Endometrial microvascular endothelial cells (primary cell): Measurements from ENCODE around the gene KCNJ13. TPM values are rescaled to one million over a fixed set of nuclear protein-coding genes. Genes with fewer than 3 reads are reported as not detected.
"Not testable (repeated sequence)": the region's sequence is repeated elsewhere in the genome, so short reads cannot be mapped to it uniquely, and the experiment has no call there.

Experiments used
- in situ Hi-C: cut with HindIII; loops from 2 replicates; pipeline ENCODE4 v1.10.0; 2017; ENCODE audit warnings: low sequenced_read_pairs, low pct_unique_long_range_greater_than_20kb; ENCODE audit errors: inconsistent ontology term
- total RNA-seq: library from RNA; depleted of rRNA; stranded (reverse); fragments of >200 nt; gene quantifications from one replicate; pipeline ENCODE4 v1.2.3, GENCODE V29; 2015; ENCODE audit errors: inconsistent ontology term

Gene KCNJ13
- total RNA-seq, 1 donor from 2014 or later: not detected

DNA sequence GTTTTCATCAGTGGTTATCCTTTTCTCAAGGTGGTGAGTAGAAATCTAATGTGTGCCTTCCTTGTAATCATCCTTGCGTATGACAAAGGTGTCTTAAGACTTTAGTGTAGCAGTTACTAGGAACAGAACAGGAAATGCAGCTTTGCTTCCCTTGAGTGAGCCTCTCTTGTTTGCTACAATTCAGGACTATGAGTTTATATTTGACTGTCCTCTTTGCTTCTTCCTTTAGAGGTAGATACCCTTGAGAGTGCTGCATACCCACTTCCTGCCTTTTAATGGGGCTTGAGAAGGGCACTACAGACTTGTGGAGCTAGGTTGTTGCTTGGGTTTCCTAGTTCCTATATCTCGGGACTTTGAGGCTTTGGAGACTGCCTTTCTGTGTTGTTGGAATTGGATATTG is 3.8 kb downstream of the KCNJ13 start:
- in situ Hi-C loops: no loop called here

- in situ Hi-C loops: no loop called here
Observed at GRCh38 chr2:232771870-232772269, 4.5 kb downstream of the KCNJ13 start.

DNA sequence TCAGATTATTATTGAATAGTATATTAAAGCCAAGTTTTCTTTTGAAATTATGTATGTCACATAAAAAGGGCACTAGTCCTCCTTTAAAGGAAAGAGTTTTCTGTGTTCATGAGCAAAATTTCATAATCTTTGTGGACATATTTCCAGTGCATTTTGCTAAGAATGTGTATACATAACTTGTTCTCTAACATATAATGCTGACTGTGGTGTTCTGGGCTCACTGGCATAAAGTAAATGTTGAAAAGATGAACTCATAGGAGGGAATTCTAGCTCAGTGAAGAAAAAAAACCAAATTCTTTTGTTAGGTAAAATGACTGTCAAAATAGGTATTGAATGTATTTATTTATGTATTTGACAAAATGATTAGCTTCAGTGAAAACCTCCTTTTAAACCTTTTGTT is 6.2 kb downstream of the KCNJ13 start:
- in situ Hi-C loops: no loop called here

DNA sequence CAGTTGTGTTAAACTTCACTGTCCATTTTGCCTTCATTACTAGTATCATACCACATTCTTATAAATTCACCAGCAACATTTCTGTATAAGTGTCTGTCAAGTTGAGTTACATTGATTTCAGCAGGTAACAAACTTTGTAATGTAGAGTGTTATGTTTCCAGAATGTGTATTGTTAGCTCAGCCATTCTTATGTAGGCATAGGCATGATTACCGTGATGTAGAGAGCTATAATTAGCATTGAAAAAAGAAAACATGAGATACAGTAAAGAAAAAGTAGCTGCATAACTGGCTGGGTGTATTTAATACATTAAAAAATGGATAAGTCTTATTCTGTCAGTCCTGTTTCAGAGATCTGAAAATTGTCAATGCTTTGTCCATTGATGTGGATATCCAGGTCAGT is 8.5 kb downstream of the KCNJ13 start:
- in situ Hi-C loops: no loop called here

- in situ Hi-C loops: no loop called here
Observed at GRCh38 chr2:232761301-232761907, 15.0 kb downstream of the KCNJ13 start.

DNA sequence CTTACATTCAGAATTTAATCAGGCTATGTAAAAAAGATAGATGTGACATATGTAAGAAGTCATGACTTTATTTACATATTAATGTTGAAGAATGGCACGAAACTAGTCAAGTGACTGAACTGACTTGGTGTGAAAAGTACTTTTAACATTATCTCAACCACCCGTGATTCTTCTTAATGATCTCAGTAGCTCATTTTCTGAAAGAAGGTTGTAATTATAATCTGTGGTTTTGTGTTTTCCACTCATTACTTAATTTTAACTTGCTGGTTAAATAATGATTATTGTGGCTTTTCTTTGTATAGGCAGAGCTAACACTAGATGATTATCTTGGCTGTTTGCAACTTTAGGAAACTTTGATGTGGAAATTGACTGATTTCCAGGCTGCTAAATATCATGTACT is 18.5 kb downstream of the KCNJ13 start:
- in situ Hi-C loops: no loop called here

DNA sequence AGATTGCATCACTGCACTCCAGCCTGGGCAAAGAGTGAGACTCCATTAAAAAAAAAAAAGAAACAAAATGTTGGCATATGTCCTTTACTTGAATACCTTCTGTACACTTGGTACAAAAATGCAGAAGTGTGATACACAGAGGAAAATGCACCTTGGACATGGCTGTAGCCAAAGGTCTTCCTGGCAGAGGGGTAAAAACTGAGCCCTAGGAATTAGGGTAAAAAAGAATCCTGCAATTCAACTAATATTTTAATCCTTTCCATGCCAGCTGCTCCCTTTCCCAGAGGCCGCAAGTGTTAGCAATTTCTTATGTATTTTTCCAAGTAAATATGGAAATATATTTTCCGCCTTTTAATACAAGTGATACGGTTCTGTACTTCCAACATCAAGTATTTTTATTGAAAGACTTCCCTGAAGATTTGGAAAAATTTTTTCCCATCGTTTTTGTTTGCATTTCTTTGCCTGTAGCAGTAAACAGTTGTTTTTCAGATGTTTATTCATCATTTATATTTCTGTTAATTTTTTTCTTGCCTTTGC is 26.2 kb downstream of the KCNJ13 start:
- in situ Hi-C loops: no loop called here

GRCh38 chr2:232749331-232749730 is 27.0 kb downstream of the KCNJ13 start:
- in situ Hi-C loops: no loop called here

DNA sequence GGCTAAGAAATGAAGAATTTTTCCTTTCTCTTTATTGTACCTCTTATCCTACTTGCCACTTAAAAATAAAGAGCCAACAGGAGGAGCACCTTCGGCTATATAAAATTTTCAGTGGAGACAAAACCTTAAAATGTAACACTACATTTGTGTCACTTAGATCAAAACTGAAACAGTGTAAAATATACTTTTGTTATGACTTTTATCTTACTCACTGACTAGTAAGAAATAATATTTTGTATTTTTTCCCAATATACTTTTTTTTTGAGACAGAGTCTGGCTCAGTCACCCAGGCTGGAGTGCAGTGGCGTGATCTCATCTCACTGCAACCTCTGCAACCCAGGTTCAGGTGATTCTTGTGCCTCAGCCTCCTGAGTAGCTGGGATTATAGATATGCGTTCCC is 28.3 kb downstream of the KCNJ13 start:
- in situ Hi-C loops: no loop called here

- in situ Hi-C loops: no loop called here
Observed at GRCh38 chr2:232744963-232745362, 31.4 kb downstream of the KCNJ13 start.

- in situ Hi-C loops: no loop called here
Observed at GRCh38 chr2:232741972-232742371, 34.4 kb downstream of the KCNJ13 start.

DNA sequence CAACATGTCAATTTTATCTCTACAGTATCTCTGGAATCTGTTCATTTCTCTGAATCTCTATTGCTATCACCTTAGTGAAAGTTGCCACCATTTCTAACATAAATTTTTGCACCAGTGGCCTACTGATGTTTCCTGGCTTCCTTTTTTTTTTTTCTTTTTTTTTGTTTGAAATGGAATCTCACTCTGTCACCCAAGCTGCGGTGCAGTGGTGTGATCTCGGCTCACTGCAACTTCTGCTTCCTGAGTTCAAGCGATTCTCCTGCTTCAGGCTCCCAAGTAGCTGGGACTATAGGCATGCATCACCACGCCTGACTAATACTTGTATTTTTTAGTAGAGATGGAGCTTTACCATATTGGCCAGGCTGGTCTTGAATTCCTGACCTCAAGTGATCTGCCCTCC is 35.1 kb downstream of the KCNJ13 start:
- in situ Hi-C loops: no loop called here

DNA sequence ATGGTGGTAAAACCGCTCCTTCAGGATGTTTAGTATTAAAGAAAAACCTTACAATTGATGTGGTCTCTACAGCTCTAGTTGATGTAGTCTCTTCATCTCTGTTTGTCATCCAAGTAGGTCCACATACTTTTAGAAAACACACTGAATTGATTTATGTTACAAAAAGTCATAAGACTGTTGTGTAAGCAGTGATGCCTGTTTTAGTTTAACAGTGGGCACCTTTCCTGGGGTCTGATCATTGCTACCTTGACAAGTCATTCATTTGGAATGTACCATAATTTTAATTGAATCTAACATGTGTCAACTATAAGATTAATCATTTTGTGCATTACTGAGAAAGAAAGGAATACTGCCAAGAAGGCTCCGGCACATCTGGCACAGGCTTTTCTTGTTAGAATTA is 44.9 kb downstream of the KCNJ13 start:
- in situ Hi-C loops: no loop called here

- in situ Hi-C loops: no loop called here
Observed at GRCh38 chr2:232728785-232729184, 47.6 kb downstream of the KCNJ13 start.

DNA sequence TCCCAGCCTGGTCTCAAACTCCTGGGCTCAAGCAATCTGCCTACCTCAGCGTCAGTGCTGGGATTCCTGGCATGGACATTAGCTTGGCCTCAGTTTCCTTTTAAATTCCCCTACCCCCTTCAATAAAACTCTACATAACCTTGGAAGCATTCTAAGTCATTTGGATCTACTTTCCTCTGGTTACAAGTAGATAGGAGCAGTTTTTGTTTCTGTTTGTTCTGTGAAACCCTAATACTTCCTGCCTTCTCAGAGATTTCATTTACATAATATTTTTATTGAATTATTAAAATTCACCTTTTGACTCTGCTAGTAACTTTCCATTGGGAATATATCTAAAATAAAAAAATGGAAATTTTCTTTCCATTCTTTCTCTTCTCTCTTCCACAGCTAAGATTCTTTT is 53.3 kb downstream of the KCNJ13 start:
- in situ Hi-C loops: no loop called here

- in situ Hi-C loops: no loop called here
Observed at GRCh38 chr2:232721882-232722281, 54.5 kb downstream of the KCNJ13 start.

- in situ Hi-C loops: no loop called here
Observed at GRCh38 chr2:232721261-232721660, 55.1 kb downstream of the KCNJ13 start.

GRCh38 chr2:232720056-232720455 is 56.3 kb downstream of the KCNJ13 start:
- in situ Hi-C loops: not testable (repeated sequence)
